ENCODE results near the gene ARPC5.
A peak's percentile ranks its signal among the peaks of the same experiment; 100 is the strongest.
"Not testable (repeated sequence)": the region's sequence is repeated elsewhere in the genome, so short reads cannot be mapped to it uniquely, and the experiment has no call there.

The ARPC5 gene

DNA sequence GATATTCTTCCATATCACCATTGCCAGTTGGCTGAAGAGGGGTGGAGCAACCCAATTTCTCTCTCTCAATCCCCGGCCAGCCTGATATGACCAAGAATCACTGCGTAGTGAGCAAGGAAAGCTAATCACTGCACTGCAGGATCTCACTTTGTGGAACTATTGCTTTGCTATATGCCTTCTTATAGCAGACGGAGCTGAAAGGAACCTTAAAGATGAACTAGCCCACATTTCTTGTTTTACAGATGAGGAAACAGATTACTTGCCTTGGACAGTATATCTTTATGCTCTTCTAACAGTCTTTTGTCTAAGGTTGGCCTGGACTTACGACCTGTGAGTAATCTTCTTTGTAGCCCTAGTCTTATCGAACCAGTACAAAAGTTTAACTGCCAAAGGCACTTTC, 9.9 kb upstream of the ARPC5 start:
- no peak for DNase-seq

- no peak for DNase-seq
Observed at GRCh38 chr1:183642166-183642565, 6.6 kb upstream of the ARPC5 start.

DNA sequence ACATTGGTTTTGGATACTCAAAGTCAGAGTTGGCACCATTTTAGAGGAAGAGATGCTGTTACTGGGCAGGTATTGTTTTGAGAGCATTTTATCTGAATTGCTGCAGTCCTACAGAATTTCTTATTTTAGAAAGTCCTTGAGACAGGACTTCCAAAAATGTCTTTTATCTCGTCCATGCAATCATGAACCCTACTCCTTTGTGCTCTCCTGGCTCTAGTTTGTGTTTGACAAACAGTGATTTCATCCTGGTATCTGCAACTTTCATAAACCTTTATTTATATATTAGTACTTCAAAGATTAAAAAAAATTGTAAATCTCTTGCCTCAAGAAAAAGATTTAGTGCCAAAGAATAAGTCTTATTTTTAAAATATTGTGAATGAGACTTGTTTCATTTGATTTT, 4.6 kb upstream of the ARPC5 start:
- no peak for DNase-seq

DNA sequence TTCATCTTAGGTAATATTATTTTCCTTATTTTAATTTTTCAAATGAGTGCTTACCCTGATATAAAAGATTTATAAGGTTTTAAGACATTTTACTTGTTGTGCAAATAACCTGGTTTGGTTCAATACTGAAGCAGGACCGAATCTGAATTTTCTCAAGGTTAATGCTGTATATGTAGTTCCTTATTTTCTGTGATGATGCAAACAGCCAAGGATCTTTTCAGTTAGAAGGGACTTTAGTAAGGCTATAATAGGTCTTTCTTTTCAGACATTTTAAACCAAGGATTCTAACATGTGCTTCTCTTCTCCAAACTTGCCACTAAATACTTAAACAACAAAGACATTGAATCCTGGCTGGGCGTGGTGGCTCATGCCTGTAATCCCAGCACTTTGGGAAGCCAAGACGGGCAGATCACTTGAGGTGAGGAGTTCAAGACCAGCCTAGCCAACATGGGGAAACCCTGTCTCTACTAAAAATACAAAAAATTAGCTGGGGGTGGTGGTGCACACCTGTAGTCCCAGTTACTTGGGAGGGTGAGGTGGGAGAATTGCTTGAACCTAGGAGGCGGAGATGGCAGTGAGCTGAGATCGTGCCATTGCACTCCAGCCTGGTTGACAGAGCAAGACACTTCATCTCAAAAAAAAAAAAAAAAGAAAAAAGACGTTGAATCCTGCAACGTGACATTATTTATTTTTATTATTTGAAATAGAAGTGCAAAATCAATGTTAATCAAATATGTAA, 3.2 kb upstream of the ARPC5 start:
- no peak for DNase-seq

- DNase-seq = no peak
Observed at GRCh38 chr1:183636783-183637182, 1.2 kb upstream of the ARPC5 start.

DNA sequence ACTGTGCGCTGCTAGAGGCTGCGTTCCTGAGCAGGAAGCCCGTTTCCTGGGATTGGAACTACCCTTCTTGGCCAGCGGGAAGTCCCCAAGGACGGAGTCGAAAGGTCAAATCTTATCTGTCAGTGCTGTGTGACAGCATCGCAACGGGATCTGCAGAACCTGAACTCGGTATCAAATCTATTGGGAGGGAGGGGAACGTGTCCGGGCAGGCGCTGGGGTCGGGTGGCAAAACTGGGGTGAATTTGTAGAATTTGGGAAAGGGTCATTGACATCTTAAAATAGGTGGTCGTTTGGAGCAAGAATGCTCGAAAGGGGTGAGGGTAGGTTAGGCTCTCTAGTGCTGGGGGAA, 725 bp upstream of the ARPC5 start:
- no peak for DNase-seq

- DNase-seq = no peak
Observed at GRCh38 chr1:183635099-183635605, 431 bp downstream of the ARPC5 start.

DNA sequence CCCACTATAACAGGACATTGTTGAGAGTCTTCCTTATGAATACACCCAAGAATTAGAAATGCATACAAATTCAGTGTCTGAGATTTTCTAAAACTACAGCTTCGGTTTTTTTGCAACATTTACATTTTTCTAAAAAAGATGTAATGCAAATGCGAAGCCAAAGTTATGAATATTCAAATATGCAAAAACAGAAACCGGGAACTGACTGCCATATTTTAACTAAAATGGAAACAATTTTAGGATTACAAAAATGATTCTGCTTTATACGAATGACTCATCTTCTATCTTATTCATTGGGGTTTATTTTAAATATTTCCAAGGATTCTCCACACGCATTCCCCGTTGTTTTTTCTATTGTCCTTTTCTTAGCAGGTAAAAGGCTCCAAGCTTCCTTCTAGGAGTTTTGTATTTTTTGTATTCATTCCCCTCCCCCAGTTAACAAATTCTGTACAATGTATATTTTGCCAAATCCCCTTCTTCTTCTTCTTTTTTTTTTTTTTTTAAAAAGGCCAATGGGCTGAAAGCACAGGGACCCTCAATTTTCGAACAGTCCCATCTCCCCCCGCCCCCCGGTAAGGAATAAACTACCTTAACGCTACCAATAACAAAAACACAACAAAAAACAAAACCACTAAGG, 1.0 kb downstream of the ARPC5 start:
- DNase-seq = no peak

- DNase-seq = no peak
Observed at GRCh38 chr1:183633676-183634343, 1.8 kb downstream of the ARPC5 start.

GRCh38 chr1:183632964-183633363, 2.6 kb downstream of the ARPC5 start:
- DNase-seq = no peak

- DNase-seq = no peak
Observed at GRCh38 chr1:183632114-183632513, 3.5 kb downstream of the ARPC5 start.

DNA sequence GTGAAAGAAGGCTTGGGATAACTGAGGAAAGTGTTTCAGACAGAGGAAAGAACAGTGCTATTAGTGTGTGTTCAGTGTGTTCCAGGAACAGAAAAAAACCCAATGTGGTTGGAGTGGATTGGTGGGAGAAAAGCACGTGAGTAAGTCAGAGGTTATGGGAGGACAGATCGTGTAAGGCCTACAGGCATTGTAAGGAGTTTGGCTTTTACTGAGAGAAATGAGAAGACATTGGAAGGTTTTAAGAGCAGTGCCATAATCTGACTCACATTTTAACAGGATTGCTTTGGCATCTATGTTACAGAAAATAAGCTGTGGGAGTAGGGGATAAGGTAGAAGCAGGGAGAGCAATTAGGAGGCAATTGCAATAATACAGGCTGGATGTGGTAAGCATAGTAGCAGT, 4.8 kb downstream of the ARPC5 start:
- no peak for DNase-seq

- DNase-seq = no peak
Observed at GRCh38 chr1:183628537-183628936, 7.0 kb downstream of the ARPC5 start.

DNA sequence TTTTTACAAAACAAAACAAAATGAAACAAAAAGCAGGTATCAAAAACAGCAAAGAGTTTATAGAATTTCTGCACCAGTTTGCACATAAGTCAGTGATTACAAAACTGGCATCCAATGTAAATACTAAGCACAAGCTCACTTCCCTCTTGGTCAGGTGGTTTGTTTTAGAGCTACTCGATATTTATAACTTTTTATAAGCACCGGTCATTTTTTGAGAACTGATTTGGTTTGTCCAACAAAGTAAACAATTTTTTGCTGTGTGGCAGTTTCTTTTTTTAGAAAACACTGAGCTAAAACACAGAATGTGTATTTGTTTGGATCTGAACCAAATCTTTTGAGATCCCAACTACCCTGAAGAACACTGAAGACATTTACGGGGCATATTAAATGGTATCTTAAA, 9.3 kb downstream of the ARPC5 start:
- not testable (repeated sequence) for DNase-seq

GRCh38 chr1:183622884-183623785, 12.4 kb downstream of the ARPC5 start:
- peak; percentile 55 for DNase-seq

DNA sequence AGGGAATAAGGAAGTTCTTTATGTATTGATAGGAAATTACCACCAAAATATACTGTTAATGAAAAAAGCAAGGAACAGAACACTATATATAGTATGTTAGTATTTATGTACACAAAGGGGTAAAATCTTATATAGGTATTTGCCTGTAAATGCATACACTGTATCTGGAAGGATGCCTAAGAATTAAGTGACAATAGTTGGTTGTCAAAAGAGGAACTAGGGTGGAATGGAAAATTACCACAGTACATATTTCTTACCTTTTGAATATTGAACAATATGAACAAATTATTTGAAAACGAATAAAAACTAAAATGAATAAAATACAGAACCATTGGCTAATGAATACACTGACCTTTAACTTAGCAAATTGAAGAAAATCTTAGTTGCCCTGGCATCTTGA, 13.6 kb downstream of the ARPC5 start:
- DNase-seq = no peak

DNA sequence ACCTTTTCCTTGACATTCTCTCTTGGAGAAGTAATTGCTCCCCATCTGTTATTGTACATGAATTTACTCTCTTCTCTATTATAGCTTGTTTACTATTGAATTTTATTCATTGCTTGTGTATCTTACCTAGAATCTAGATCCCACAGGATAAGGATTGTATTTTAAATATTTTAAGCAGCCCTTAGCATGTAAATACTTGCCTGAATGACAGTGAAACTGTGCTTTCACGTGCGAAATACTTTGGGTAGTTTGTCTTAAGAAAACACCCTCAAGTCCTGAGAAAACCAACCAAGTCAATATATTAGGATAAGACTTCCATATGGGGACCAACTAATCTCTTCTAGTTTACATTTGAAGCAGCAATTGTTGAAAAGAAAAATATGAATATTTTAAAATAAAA, 15.3 kb downstream of the ARPC5 start:
- DNase-seq = no peak

DNA sequence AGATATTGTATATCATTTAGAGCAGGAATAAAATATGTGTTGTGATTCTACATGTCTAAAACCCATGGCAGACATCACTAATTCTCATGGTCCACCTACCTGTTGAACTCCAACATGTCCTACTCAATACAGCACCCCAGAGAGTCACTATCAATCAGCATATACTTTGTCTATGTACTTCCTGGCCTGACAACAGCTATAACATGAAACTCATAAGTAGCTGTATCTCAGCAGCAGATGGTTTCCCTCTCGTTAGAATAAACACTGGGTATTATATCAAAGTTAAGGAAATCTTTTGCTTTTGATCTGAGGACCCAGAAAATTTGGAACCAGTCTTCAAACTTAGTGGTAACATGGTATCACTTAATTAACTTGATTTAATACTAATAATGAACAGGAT, 15.8 kb downstream of the ARPC5 start:
- DNase-seq = no peak

DNA sequence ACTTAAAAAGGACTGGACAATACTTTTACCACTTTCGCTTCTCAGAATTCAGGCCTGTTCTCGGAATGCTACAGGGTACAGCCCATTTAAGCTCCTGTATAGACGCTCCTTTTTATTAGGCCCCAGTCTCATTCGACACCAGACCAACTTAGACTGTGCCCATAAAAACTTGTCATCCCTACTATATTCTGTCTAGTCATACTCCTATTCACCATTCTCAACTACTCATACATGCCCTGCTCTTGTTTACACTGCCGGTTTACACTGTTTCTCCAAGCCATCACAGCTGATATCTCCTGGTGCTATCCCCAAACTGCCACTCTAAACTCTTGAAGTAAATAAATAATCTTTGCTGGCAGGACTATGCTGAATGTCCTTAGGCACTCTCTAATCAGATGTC, 17.4 kb downstream of the ARPC5 start:
- DNase-seq = not testable (repeated sequence)

DNA sequence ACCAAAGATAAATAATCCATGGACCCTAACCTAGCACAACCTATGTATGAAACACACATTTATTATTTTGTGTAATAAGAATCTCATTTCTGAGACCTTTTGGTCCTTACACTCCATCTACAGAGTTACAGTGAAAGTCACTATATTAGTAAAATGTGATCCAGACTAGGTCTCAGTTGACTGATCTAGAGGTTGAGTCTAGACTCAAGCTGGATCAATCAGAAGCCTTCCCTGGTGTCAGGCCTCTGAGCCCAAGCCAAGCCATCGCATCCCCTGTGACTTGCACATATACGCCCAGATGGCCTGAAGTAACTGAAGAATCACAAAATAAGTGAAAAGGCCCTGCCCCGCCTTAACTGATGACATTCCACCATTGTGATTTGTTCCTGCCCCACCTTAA, 22.6 kb downstream of the ARPC5 start:
- not testable (repeated sequence) for DNase-seq

GRCh38 chr1:183612407-183612806, 23.2 kb downstream of the ARPC5 start:
- DNase-seq = no peak

DNA sequence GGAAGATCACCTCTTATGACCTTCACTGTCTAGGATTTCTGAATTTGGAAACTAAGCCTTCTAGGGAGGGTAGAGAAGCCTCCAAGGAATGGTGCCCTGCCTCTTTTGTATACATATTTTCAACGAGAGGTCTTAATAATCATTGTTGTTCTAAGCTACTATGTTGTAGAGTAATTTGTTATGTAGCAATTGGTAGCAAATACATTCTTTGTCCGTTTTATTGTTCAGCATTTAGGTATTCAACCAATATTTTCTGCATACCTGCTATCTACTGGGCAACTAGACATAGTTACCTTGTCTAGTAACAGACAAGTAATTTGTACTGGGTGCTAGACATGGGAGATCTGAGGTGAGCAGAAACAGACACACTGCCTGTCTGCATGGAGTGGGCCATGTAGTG, 24.6 kb downstream of the ARPC5 start:
- DNase-seq = no peak
